Measurements from ENCODE around the gene SLC17A3. TPM values are rescaled to one million over a fixed set of nuclear protein-coding genes. Genes with fewer than 3 reads are reported as not detected.
A peak's percentile ranks its signal among the peaks of the same experiment; 100 is the strongest.

SLC17A3 gene
- total RNA-seq, 1 donor from 2014 or later, result 0.29 TPM

DNA sequence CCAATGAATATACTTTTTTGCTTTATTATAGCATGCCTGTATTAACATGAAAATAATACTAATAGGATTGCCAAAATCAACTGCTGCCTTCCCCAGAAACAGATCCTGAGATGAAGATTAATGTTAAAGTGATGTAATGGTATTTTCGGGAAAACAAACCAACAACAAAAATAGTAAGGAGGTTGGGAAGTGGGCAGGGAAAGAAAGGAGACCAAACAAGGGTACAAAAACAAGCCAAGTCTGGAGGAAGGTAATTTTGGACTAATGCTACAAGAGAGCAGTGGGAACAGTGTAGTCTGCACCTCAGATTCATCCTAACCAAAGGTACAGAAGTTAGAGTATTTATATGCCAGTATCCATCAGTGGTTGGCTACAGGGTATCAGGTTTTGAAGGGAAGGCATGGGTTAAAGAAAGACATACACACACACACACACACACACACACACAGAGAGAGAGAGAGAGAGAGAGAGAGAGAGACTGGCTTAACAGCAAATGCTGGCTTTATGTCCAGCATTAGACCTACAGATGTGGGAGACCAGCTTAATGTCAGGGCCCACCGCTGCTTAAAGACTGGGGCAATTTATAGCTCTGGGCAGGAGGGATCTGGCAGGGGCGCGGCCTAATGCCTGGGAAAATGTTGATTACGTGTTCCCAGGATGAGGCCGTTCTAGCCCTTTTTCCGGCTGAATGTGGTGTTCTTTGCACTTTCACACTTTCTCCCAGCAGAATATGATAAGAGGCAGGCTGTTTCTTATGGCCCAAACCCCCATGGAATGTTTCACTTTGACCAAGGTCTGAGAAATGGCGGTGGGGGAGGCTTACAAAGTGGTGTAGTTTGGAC, 38.4 kb downstream of the SLC17A3 start:
- no peak for DNase-seq (ENCODE audit: low spot score)

DNA sequence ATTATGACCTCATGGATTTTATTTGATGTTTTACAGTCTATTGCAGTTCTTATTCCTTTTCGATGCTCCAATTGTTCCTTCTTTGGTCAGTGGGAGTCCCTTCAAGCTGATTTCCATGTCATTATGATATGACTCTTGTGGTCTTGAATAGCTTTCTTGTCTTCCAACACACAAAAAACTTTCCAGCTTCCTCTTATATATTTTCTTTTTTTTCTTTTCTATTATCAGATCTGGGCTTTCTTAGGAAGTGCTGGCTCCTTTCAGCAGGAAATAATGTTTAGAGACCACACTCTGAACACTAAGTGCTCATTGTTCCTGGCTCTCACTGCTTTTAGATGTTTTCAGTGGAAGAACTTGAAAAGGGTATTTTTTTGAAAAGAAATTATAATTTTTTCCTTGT, 39.1 kb downstream of the SLC17A3 start:
- no peak for DNase-seq (ENCODE audit: low spot score)

DNA sequence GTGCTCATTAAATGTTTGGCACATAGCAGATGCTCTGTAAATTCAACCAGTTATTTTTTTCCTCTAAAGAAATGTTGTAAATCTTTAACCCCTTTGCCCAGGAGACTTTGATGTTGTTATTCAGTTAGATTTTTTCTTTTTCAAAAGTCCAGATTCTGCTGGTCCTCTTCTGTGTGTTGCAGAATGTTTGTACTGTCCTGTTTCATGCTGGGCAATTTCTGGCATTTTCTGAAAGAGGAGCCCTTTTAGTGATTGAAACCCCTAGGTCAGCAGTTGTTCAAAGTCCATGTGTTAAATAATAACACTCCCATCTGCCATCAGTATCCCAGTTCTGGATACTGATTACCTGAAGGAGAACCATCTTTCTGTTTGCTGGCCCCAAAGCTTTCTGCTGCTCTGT, 40.9 kb downstream of the SLC17A3 start:
- no peak for DNase-seq (ENCODE audit: low spot score)

DNA sequence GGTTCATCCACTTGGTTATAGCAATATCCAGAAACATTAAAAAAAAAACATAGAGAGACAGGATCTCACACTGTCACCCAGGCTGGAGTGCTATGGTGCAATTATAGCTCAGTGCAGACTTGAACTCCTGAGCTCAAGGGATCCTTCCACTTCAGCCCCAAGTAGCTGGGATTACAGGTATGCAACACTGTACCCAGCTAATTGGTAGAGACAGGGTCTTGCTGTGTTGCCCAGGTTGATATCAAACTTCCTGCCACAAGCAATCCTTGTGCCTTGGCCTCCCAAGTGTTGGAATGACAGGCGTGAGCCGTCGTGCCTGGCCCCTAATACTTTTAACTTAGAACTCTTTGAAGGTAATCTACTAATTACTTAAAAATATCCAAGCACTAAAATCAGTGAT, 41.4 kb downstream of the SLC17A3 start:
- no peak for DNase-seq (ENCODE audit: low spot score)

DNA sequence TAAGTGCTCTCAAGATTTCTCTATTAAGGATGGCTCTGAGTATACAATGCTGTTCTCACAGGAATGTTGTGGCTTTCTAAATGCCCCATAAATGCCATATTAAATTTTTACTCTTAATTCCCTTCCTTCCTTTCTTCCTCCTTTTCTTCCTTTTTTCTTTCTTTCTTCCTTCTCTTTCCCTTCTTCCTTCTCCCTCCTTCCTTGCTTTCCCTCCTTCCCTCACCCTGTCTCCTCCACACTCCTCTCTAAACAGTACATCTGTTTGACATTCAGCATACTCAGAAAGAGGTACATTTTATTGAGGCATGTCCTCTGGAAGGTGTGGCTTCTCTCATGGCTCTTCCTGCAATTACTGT, 41.8 kb downstream of the SLC17A3 start:
- DNase-seq (ENCODE audit: low spot score), result no peak

DNA sequence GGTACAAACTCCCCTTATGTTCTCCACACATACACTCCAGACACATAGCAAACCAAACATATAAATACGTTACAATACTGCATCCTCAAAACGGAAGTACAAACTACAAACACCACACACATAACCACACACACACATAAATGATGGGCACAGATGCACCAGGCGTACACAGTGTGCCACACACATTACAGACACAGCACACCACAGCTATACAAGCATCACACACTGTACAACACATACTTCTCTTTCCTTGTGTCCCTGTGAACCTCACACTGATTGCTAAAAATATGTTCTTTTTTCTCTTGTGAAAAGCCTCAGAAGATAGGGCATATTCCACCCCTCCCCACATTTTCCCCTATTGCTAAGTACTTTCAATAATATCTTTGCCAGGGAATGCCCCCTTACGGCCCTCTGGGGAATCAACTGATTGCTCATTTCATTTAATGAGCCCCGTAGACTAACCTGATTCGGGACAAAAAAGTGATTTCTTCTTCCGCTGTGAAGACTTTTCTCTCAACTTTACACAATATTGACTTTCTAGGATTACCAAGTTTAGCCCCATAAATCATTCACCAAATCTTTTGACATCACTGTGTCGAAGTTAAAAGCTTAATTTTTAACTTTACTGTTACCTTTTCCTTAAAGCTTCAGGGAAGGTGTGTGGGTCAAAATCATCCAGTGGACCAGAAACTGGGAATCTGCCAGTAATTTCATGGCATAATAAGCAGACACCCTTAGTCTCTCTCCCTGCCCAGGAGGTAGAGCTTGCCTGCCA, 42.3 kb downstream of the SLC17A3 start, which contains the start of gene SLC17A1:
Gene SLC17A1 (minus strand): TSS at position 521 of the 775 bp plus-strand sequence. CDS start 1,495 bp downstream, outside the sequence.
- peak; percentile 12 for DNase-seq (ENCODE audit: low spot score)

DNA sequence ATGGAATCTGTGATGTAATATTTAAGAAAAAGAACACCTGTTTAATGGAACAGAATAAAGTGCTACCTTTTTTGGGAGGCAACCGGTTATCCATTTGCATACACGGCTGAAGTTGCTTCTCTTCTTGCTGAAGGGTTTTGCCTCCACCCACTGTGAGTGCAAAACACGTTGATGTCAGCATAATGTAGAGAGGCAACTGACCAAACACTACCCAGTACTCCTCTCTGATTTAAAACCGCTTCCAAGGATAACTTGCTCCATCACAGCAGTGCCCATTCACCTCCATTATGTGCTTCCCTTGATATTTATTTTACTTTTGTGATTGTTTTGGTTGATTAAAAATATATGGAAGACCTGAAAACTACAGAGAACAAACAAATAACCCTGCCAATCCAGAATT, 43.6 kb downstream of the SLC17A3 start:
- no peak for DNase-seq (ENCODE audit: low spot score)

DNA sequence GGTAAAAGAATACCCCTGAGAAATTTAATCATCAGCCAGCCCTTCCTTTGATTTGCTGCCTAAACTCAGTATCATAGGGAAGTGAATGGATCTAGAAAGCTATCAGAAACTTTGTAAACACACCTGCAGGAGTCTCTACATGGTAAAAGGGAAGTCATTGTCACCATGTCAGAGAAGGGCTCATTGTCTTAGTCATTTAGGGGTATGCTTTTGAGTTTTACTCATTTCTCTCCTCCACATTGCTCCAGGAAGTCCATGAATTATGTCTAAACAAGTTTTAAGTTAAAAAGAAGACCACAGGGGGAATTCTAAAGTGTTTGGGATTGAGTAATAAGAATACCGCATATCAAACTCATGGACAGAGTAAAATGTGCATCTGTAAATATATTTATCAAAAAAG, 44.7 kb downstream of the SLC17A3 start:
- DNase-seq (ENCODE audit: low spot score), result no peak

DNA sequence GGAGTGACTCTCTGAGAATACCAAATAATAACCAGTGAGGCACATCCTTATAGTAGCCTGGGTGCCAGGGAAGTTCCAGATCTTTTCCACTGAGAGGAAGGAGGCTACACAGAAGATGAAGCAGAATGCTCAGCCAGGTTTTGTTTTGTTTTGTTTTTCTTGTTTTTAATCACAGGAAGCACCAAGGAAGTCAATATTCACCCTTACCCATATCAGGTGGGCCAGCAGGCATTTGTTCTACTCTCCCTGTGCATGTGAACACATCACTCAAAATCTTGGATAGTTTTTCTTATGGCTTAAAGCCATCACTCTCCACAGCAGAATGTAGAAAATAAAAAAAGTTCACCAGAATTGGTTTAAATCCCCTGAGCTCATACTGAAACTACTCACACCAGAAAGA, 52.7 kb downstream of the SLC17A3 start:
- DNase-seq (ENCODE audit: low spot score), result no peak

DNA sequence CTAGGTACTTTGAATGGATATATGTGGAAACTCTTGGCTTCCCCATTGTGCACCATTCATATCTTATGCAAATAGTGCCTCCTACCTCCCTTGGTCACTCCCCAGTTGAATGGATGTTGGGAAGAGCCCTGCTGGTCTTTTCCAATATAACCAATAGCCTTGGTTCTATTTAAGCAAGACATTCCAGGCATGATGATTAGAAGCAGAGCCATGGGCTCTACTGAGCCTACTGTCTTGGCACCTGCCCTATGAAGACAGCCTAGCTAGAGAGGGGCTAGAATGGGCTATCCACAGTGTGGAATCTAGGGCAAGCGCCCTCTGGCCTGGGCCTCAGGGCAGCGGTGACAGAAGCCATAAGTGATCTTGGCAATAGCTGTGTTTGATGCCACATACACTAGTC, 57.8 kb downstream of the SLC17A3 start:
- DNase-seq (ENCODE audit: low spot score), result no peak

DNA sequence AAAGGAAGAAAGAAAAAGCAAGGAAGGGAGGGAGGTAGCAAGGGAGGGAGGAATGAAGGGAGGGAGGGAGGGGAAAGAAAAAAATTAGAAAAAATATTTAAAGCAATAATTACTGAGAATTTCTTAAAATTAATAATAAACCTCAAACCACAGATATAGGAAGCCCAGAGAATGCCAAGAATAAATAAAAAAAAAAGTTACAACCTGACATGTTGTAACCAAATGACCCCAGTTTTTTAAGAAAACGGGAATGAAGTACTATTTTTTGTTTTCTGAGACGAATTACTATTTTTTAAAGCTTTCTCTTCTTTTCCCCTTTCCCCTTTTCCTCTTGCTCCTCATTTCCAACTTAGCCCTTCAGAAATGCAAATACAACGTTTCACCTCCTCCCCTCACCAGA, 58.8 kb downstream of the SLC17A3 start:
- no peak for DNase-seq (ENCODE audit: low spot score)

DNA sequence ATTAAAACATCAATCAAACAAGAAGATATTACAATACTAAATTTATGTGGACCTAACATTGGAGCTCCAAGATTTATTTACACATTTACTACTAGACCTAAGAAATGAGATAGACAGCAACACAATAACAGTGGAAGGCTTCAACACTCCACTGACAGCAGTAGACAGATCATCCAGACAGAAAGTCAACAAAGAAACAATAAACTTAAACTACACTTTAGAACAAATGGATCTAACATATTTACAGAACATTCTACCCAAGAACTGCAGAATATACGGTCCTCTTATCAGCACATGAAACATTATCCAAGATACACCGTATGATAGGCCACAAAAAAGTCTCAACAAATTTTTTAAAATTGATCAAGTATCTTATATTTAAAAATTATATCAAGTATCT, 69.2 kb downstream of the SLC17A3 start:
- DNase-seq (ENCODE audit: low spot score), result no peak

DNA sequence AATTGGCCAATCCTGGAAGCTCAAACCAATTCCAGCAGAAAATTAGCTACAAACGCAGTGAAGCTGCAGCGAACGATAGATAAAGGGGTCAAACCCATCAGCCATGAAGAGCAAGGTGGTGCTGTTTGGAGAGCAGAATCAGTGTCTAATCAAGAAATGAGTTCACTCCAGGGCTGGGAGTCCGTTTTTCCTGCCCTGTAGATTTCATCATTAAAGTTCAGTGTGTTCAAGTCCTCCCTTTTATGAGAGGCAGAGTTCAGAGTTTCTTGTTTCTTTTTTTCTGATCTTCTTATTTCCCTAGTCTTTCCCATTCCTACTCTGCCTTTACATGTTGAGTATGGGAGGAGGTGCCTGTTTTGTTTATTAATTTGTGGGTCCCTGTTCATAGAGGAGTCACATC, 72.6 kb downstream of the SLC17A3 start:
- DNase-seq (ENCODE audit: low spot score), result no peak

Other genes starting within 250 kb of the SLC17A3 start
- 3.2 TPM for gene SCGN, start 222.0 kb downstream of the SLC17A3 start, total RNA-seq
- 62.7 TPM for gene SLC17A4, start 119.5 kb downstream of the SLC17A3 start, total RNA-seq
- gene SLC17A1, start 42.2 kb downstream of the SLC17A3 start, total RNA-seq, result 0.63 TPM
- not detected for gene SLC17A2, start 56.4 kb upstream of the SLC17A3 start, total RNA-seq
- gene TRIM38, start 88.6 kb upstream of the SLC17A3 start, total RNA-seq, result 12.4 TPM
- 19.1 TPM for gene HFE, start 213.2 kb upstream of the SLC17A3 start, total RNA-seq